ENCODE results near the gene DDX50.
"Not testable (repeated sequence)": the region's sequence is repeated elsewhere in the genome, so short reads cannot be mapped to it uniquely, and the experiment has no call there.

DDX50 gene

GRCh38 chr10:68950598-68950997 is 49.5 kb downstream of the DDX50 start:
- no peak overlapping the region for H3K4me3 Mint-ChIP-seq

GRCh38 chr10:68954904-68955303 is 53.8 kb downstream of the DDX50 start:
- Mint-ChIP-seq H3K4me1 (ENCODE audit: low read depth) (peaks cover 32% of the 10 kb centered on the region), H3K27me3 (no peaks in the 10 kb centered on the region), H3K4me3 (peak overlapping the region; percentile 77)

More at GRCh38 chr10:68950598-68950997, 49.5 kb downstream of the DDX50 start:
- Mint-ChIP-seq H3K36me3 (peaks cover 9% of the 10 kb centered on the region), H3K27me3 (no peaks in the 10 kb centered on the region), H3K4me1 (ENCODE audit: low read depth) (peaks cover 9% of the 10 kb centered on the region), H3K9me3 (ENCODE audit: low read depth) (no peaks in the 10 kb centered on the region), H3K27ac (no peak overlapping the region)

GRCh38 chr10:68955355-68955831 is 54.3 kb downstream of the DDX50 start:
- Mint-ChIP-seq H3K9me3 (ENCODE audit: low read depth) (no peaks in the 10 kb centered on the region), H3K36me3 (peaks cover 16% of the 10 kb centered on the region), H3K4me3 (peak overlapping the region; percentile 99), H3K4me1 (ENCODE audit: low read depth) (peaks cover 36% of the 10 kb centered on the region), H3K27me3 (no peaks in the 10 kb centered on the region), H3K27ac (peak overlapping the region; percentile 100)

More at GRCh38 chr10:68954904-68955303, 53.8 kb downstream of the DDX50 start:
- peak overlapping the region; percentile 81 for H3K27ac Mint-ChIP-seq
- H3K36me3 Mint-ChIP-seq = peaks cover 14% of the 10 kb centered on the region
- no peaks in the 10 kb centered on the region for H3K9me3 Mint-ChIP-seq (ENCODE audit: low read depth)

GRCh38 chr10:68955832-68956532 is 54.9 kb downstream of the DDX50 start, which contains the start of gene DDX21:
DDX21 (plus strand) TSS chr10:68956170; CDS start chr10:68956226, 56 bp downstream.
- peaks cover 41% of the 10 kb centered on the region for H3K4me1 Mint-ChIP-seq (ENCODE audit: low read depth)
- H3K36me3 Mint-ChIP-seq = peaks cover 16% of the 10 kb centered on the region
- no peaks in the 10 kb centered on the region for H3K27me3 Mint-ChIP-seq
- peak within 1 kb of the TSS; percentile 100 for H3K27ac Mint-ChIP-seq
- no peaks in the 10 kb centered on the region for H3K9me3 Mint-ChIP-seq (ENCODE audit: low read depth)
- peak within 1 kb of the TSS; percentile 99 for H3K4me3 Mint-ChIP-seq

GRCh38 chr10:68957284-68957615 is 56.1 kb downstream of the DDX50 start:
- H3K4me3 Mint-ChIP-seq = peak overlapping the region; percentile 99
- H3K27me3 Mint-ChIP-seq = no peaks in the 10 kb centered on the region
- H3K27ac Mint-ChIP-seq = peak overlapping the region; percentile 100
- H3K9me3 Mint-ChIP-seq (ENCODE audit: low read depth) = no peaks in the 10 kb centered on the region
- H3K4me1 Mint-ChIP-seq (ENCODE audit: low read depth) = peaks cover 50% of the 10 kb centered on the region
- peaks cover 20% of the 10 kb centered on the region for H3K36me3 Mint-ChIP-seq

- H3K4me1 Mint-ChIP-seq (ENCODE audit: low read depth) = peaks cover 52% of the 10 kb centered on the region
- H3K36me3 Mint-ChIP-seq = peaks cover 17% of the 10 kb centered on the region
- no peaks in the 10 kb centered on the region for H3K9me3 Mint-ChIP-seq (ENCODE audit: low read depth)
- H3K27ac Mint-ChIP-seq = peak overlapping the region; percentile 100
- H3K4me3 Mint-ChIP-seq = peak overlapping the region; percentile 99
- no peaks in the 10 kb centered on the region for H3K27me3 Mint-ChIP-seq
These were observed 56.5 kb downstream of the DDX50 start for GRCh38 chr10:68957654-68958053.

- peaks cover 17% of the 10 kb centered on the region for H3K36me3 Mint-ChIP-seq
- H3K27ac Mint-ChIP-seq = peak overlapping the region; percentile 50
- H3K4me3 Mint-ChIP-seq = peak overlapping the region; percentile 87
- no peaks in the 10 kb centered on the region for H3K9me3 Mint-ChIP-seq (ENCODE audit: low read depth)
- H3K27me3 Mint-ChIP-seq = no peaks in the 10 kb centered on the region
- H3K4me1 Mint-ChIP-seq (ENCODE audit: low read depth) = peaks cover 50% of the 10 kb centered on the region
These were observed 58.8 kb downstream of the DDX50 start for GRCh38 chr10:68959695-68960527.

- no peaks in the 10 kb centered on the region for H3K9me3 Mint-ChIP-seq (ENCODE audit: low read depth)
- H3K4me3 Mint-ChIP-seq = no peak overlapping the region
- peaks cover 48% of the 10 kb centered on the region for H3K4me1 Mint-ChIP-seq (ENCODE audit: low read depth)
- H3K27me3 Mint-ChIP-seq = no peaks in the 10 kb centered on the region
- no peak overlapping the region for H3K27ac Mint-ChIP-seq
- peaks cover 7% of the 10 kb centered on the region for H3K36me3 Mint-ChIP-seq
These were observed 62.0 kb downstream of the DDX50 start for GRCh38 chr10:68963151-68963550.

- H3K27me3 Mint-ChIP-seq = no peaks in the 10 kb centered on the region
- H3K4me3 Mint-ChIP-seq = no peak overlapping the region
- peaks cover 13% of the 10 kb centered on the region for H3K36me3 Mint-ChIP-seq
- no peaks in the 10 kb centered on the region for H3K9me3 Mint-ChIP-seq (ENCODE audit: low read depth)
- peaks cover 24% of the 10 kb centered on the region for H3K4me1 Mint-ChIP-seq (ENCODE audit: low read depth)
- H3K27ac Mint-ChIP-seq = peak overlapping the region; percentile 16
These were observed 72.9 kb downstream of the DDX50 start for GRCh38 chr10:68973975-68974374.

GRCh38 chr10:68975936-68976473 is 74.9 kb downstream of the DDX50 start:
- Mint-ChIP-seq H3K27ac (peak overlapping the region; percentile 16), H3K36me3 (peaks cover 13% of the 10 kb centered on the region), H3K4me1 (ENCODE audit: low read depth) (peaks cover 17% of the 10 kb centered on the region)
- not testable (repeated sequence) for H3K27me3 Mint-ChIP-seq; H3K4me3 Mint-ChIP-seq; H3K9me3 Mint-ChIP-seq (ENCODE audit: low read depth)

- not testable (repeated sequence) for H3K36me3 Mint-ChIP-seq; H3K4me3 Mint-ChIP-seq; H3K9me3 Mint-ChIP-seq (ENCODE audit: low read depth); H3K27me3 Mint-ChIP-seq
- H3K27ac Mint-ChIP-seq = peak overlapping the region; percentile 54
- H3K4me1 Mint-ChIP-seq (ENCODE audit: low read depth) = peaks cover 10% of the 10 kb centered on the region
These were observed 78.6 kb downstream of the DDX50 start for GRCh38 chr10:68979738-68980137.

- Mint-ChIP-seq H3K4me3 (no peak overlapping the region), H3K4me1 (ENCODE audit: low read depth) (peaks cover 10% of the 10 kb centered on the region), H3K27ac (no peak overlapping the region), H3K36me3 (peaks cover 4% of the 10 kb centered on the region), H3K27me3 (no peaks in the 10 kb centered on the region), H3K9me3 (ENCODE audit: low read depth) (no peaks in the 10 kb centered on the region)
These were observed 80.0 kb downstream of the DDX50 start for GRCh38 chr10:68981074-68981473.

GRCh38 chr10:68982389-68982788 is 81.3 kb downstream of the DDX50 start:
- H3K27ac Mint-ChIP-seq = peak overlapping the region; percentile 11
- peaks cover 14% of the 10 kb centered on the region for H3K4me1 Mint-ChIP-seq (ENCODE audit: low read depth)
- H3K4me3 Mint-ChIP-seq = no peak overlapping the region
- no peaks in the 10 kb centered on the region for H3K27me3 Mint-ChIP-seq
- H3K9me3 Mint-ChIP-seq (ENCODE audit: low read depth) = no peaks in the 10 kb centered on the region
- H3K36me3 Mint-ChIP-seq = peaks cover 4% of the 10 kb centered on the region

GRCh38 chr10:68987611-68988010 is 86.5 kb downstream of the DDX50 start:
- H3K4me1 Mint-ChIP-seq (ENCODE audit: low read depth) = peaks cover 47% of the 10 kb centered on the region
- no peak overlapping the region for H3K27ac Mint-ChIP-seq
- H3K27me3 Mint-ChIP-seq = no peaks in the 10 kb centered on the region
- H3K9me3 Mint-ChIP-seq (ENCODE audit: low read depth) = no peaks in the 10 kb centered on the region
- peak overlapping the region; percentile 99 for H3K4me3 Mint-ChIP-seq
- peaks cover 5% of the 10 kb centered on the region for H3K36me3 Mint-ChIP-seq

Measured in activated naive CD8-positive, alpha-beta T cell (primary cell).